ENCODE measurements around the gene RHOT1. TPM values are rescaled to one million over a fixed set of nuclear protein-coding genes. Genes with fewer than 3 reads are reported as not detected.
A peak's percentile ranks its signal among the peaks of the same experiment; 100 is the strongest.

RHOT1 gene
- total and polyA plus RNA-seq, 5 donors from 2014 or later = 22.2 to 28.7 (median 27.3) TPM

GRCh38 chr17:32152130-32152529 is 9.8 kb downstream of the RHOT1 start:
- Mint-ChIP-seq H3K9me3 (no peaks in the 10 kb centered on the region), H3K36me3 (peaks cover 16% of the 10 kb centered on the region), H3K27me3 (no peaks in the 10 kb centered on the region), H3K4me3 (no peak overlapping the region), H3K4me1 (peaks cover 15 to 45% (median 31%) of the 10 kb centered on the region in 4 donors), H3K27ac (peak overlapping the region in 1 of 3 donors; percentile 48)
- Histone ChIP-seq H3K4me1 (ENCODE audit: control insufficient read depth, insufficient read depth, low read length, poor library complexity, severe bottlenecking) (no peaks in the 10 kb centered on the region), H3K4me3 (ENCODE audit: low read depth, low read length) (no peak overlapping the region), H3K27ac (ENCODE audit: insufficient read depth, low read length, poor library complexity, severe bottlenecking) (no peak overlapping the region), H3K27me3 (ENCODE audit: control insufficient read depth, insufficient read depth, low read length) (no peaks in the 10 kb centered on the region), H3K36me3 (ENCODE audit: control insufficient read depth, insufficient read depth, low read length) (peaks cover 23% of the 10 kb centered on the region), H3K9me3 (ENCODE audit: control insufficient read depth in 2 of 2, low read length in 2 of 2) (no peaks in the 10 kb centered on the region)
- no peak for DNase-seq
- ATAC-seq (ENCODE audit: low read depth in 2 of 2) = no peak

GRCh38 chr17:32155896-32156295 is 13.6 kb downstream of the RHOT1 start:
- Mint-ChIP-seq H3K27ac (no peak overlapping the region), H3K9me3 (no peaks in the 10 kb centered on the region), H3K4me1 (peaks cover 9 to 21% (median 15%) of the 10 kb centered on the region in 4 donors), H3K36me3 (peaks cover 31% of the 10 kb centered on the region), H3K27me3 (no peaks in the 10 kb centered on the region), H3K4me3 (no peak overlapping the region)
- Histone ChIP-seq H3K4me1 (ENCODE audit: control insufficient read depth, insufficient read depth, low read length, poor library complexity, severe bottlenecking) (no peaks in the 10 kb centered on the region), H3K36me3 (ENCODE audit: control insufficient read depth, insufficient read depth, low read length) (peaks cover 35% of the 10 kb centered on the region), H3K27ac (ENCODE audit: insufficient read depth, low read length, poor library complexity, severe bottlenecking) (no peak overlapping the region), H3K9me3 (ENCODE audit: control insufficient read depth in 2 of 2, low read length in 2 of 2) (no peaks in the 10 kb centered on the region), H3K27me3 (ENCODE audit: control insufficient read depth, insufficient read depth, low read length) (no peaks in the 10 kb centered on the region), H3K4me3 (ENCODE audit: low read depth, low read length) (no peak overlapping the region)
- DNase-seq = no peak
- ATAC-seq (ENCODE audit: low read depth in 2 of 2) = no peak

GRCh38 chr17:32156656-32157055 is 14.4 kb downstream of the RHOT1 start:
- Mint-ChIP-seq H3K9me3 (no peaks in the 10 kb centered on the region), H3K36me3 (peaks cover 34% of the 10 kb centered on the region), H3K4me3 (no peak overlapping the region), H3K27ac (no peak overlapping the region), H3K27me3 (no peaks in the 10 kb centered on the region), H3K4me1 (peaks cover 9 to 16% (median 12%) of the 10 kb centered on the region in 4 donors)
- Histone ChIP-seq H3K4me3 (ENCODE audit: low read depth, low read length) (no peak overlapping the region), H3K4me1 (ENCODE audit: control insufficient read depth, insufficient read depth, low read length, poor library complexity, severe bottlenecking) (no peaks in the 10 kb centered on the region), H3K9me3 (ENCODE audit: control insufficient read depth in 2 of 2, low read length in 2 of 2) (no peaks in the 10 kb centered on the region), H3K36me3 (ENCODE audit: control insufficient read depth, insufficient read depth, low read length) (peaks cover 35% of the 10 kb centered on the region), H3K27me3 (ENCODE audit: control insufficient read depth, insufficient read depth, low read length) (no peaks in the 10 kb centered on the region), H3K27ac (ENCODE audit: insufficient read depth, low read length, poor library complexity, severe bottlenecking) (no peak overlapping the region)
- DNase-seq = no peak
- no peak for ATAC-seq (ENCODE audit: low read depth in 2 of 2)

- no peak for DNase-seq
- no peaks in the 10 kb centered on the region for H3K4me1 ChIP-seq (ENCODE audit: control insufficient read depth, insufficient read depth, low read length, poor library complexity, severe bottlenecking)
- no peaks in the 10 kb centered on the region for H3K9me3 Mint-ChIP-seq
- peaks cover 31% of the 10 kb centered on the region for H3K36me3 Mint-ChIP-seq
- H3K4me1 Mint-ChIP-seq = peaks cover 8 to 16% (median 11%) of the 10 kb centered on the region in 4 donors
- H3K27ac Mint-ChIP-seq = peak overlapping the region in 2 of 3 donors; percentile 5 to 31
- H3K27ac ChIP-seq (ENCODE audit: insufficient read depth, low read length, poor library complexity, severe bottlenecking) = no peak overlapping the region
- peaks cover 39% of the 10 kb centered on the region for H3K36me3 ChIP-seq (ENCODE audit: control insufficient read depth, insufficient read depth, low read length)
- H3K27me3 ChIP-seq (ENCODE audit: control insufficient read depth, insufficient read depth, low read length) = no peaks in the 10 kb centered on the region
- H3K27me3 Mint-ChIP-seq = no peaks in the 10 kb centered on the region
- H3K9me3 ChIP-seq (ENCODE audit: control insufficient read depth in 2 of 2, low read length in 2 of 2) = no peaks in the 10 kb centered on the region
- no peak overlapping the region for H3K4me3 ChIP-seq (ENCODE audit: low read depth, low read length)
- no peak for ATAC-seq (ENCODE audit: low read depth in 2 of 2)
- no peak overlapping the region for H3K4me3 Mint-ChIP-seq
Measured at GRCh38 chr17:32157225-32157624, 14.9 kb downstream of the RHOT1 start.

- Histone ChIP-seq H3K4me1 (ENCODE audit: control insufficient read depth, insufficient read depth, low read length, poor library complexity, severe bottlenecking) (no peaks in the 10 kb centered on the region), H3K4me3 (ENCODE audit: low read depth, low read length) (no peak overlapping the region), H3K36me3 (ENCODE audit: control insufficient read depth, insufficient read depth, low read length) (peaks cover 23% of the 10 kb centered on the region), H3K27ac (ENCODE audit: insufficient read depth, low read length, poor library complexity, severe bottlenecking) (no peak overlapping the region), H3K27me3 (ENCODE audit: control insufficient read depth, insufficient read depth, low read length) (no peaks in the 10 kb centered on the region), H3K9me3 (ENCODE audit: control insufficient read depth in 2 of 2, low read length in 2 of 2) (no peaks in the 10 kb centered on the region)
- Mint-ChIP-seq H3K36me3 (peaks cover 24% of the 10 kb centered on the region), H3K27me3 (no peaks in the 10 kb centered on the region), H3K27ac (no peak overlapping the region), H3K9me3 (peaks cover 0 to 2% (median 0%) of the 10 kb centered on the region in 7 donors), H3K4me1 (peaks cover 4 to 10% (median 6%) of the 10 kb centered on the region in 4 donors), H3K4me3 (no peak overlapping the region)
- ATAC-seq (ENCODE audit: low read depth in 2 of 2) = no peak
- DNase-seq = no peak
Measured at GRCh38 chr17:32158870-32159585, 16.7 kb downstream of the RHOT1 start.

- Mint-ChIP-seq H3K36me3 (peaks cover 24% of the 10 kb centered on the region), H3K9me3 (peaks cover 0 to 2% (median 0%) of the 10 kb centered on the region in 7 donors), H3K27me3 (no peaks in the 10 kb centered on the region), H3K27ac (no peak overlapping the region), H3K4me3 (no peak overlapping the region), H3K4me1 (peaks cover 4 to 10% (median 6%) of the 10 kb centered on the region in 4 donors)
- Histone ChIP-seq H3K4me3 (ENCODE audit: low read depth, low read length) (no peak overlapping the region), H3K27me3 (ENCODE audit: control insufficient read depth, insufficient read depth, low read length) (no peaks in the 10 kb centered on the region), H3K9me3 (ENCODE audit: control insufficient read depth in 2 of 2, low read length in 2 of 2) (no peaks in the 10 kb centered on the region), H3K36me3 (ENCODE audit: control insufficient read depth, insufficient read depth, low read length) (peaks cover 20% of the 10 kb centered on the region), H3K27ac (ENCODE audit: insufficient read depth, low read length, poor library complexity, severe bottlenecking) (no peak overlapping the region), H3K4me1 (ENCODE audit: control insufficient read depth, insufficient read depth, low read length, poor library complexity, severe bottlenecking) (no peaks in the 10 kb centered on the region)
- DNase-seq (no peak), ATAC-seq (ENCODE audit: low read depth in 2 of 2) (no peak)
Measured at GRCh38 chr17:32159586-32160438, 17.5 kb downstream of the RHOT1 start.

- no peak overlapping the region for H3K27ac ChIP-seq (ENCODE audit: insufficient read depth, low read length, poor library complexity, severe bottlenecking)
- no peaks in the 10 kb centered on the region for H3K9me3 ChIP-seq (ENCODE audit: control insufficient read depth in 2 of 2, low read length in 2 of 2)
- peaks cover 19% of the 10 kb centered on the region for H3K36me3 ChIP-seq (ENCODE audit: control insufficient read depth, insufficient read depth, low read length)
- DNase-seq (no peak), ATAC-seq (ENCODE audit: low read depth in 2 of 2) (no peak)
- no peak overlapping the region for H3K4me3 ChIP-seq (ENCODE audit: low read depth, low read length)
- no peaks in the 10 kb centered on the region for H3K4me1 ChIP-seq (ENCODE audit: control insufficient read depth, insufficient read depth, low read length, poor library complexity, severe bottlenecking)
- Mint-ChIP-seq H3K4me3 (no peak overlapping the region), H3K36me3 (peaks cover 24% of the 10 kb centered on the region), H3K4me1 (peaks cover 4 to 10% (median 6%) of the 10 kb centered on the region in 4 donors), H3K27me3 (no peaks in the 10 kb centered on the region), H3K27ac (no peak overlapping the region), H3K9me3 (peaks cover 0 to 2% (median 0%) of the 10 kb centered on the region in 7 donors)
- H3K27me3 ChIP-seq (ENCODE audit: control insufficient read depth, insufficient read depth, low read length) = no peaks in the 10 kb centered on the region
Measured at GRCh38 chr17:32160526-32160925, 18.2 kb downstream of the RHOT1 start.
